C4-2B (cell line): Measurements from ENCODE around the gene KRT26.

Experiments used
- CTCF ChIP-seq: fragments of 450-650 bp; conservative IDR thresholded peaks from 2 replicates; pipeline ENCODE4 v1.5.1; 2017; ENCODE audit warnings: mild to moderate bottlenecking
- ZFX ChIP-seq: fragments of 450-650 bp; IDR thresholded peaks from 2 replicates; pipeline ENCODE4 v1.6.1; 2017

- TF ChIP-seq CTCF (no peak), ZFX (no peak)
Measured at GRCh38 chr17:40795019-40795667, 23.1 kb upstream of the KRT26 start.
